Measurements from ENCODE around the gene CD47.

CD47 gene

DNA sequence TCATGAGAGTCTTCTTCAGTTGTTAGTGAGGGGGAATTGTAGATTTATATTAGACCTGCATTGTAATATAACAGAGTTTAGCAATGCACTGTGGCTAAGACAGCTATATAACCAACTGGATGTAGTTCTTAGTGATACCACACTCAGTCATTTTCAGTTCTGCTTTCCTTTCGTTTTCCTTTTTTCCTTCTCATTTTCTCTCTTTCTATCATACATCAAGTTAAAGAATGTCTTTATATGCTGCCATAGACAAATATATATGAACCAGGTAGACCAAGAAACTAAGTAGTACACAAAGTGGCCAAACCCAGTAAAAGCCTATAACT, 43.7 kb upstream of the CD47 start:
- no peaks in the 10 kb centered on the region for H4K20me1 ChIP-seq (ENCODE audit: insufficient read depth, low read length)
- TF ChIP-seq CTCF (IDR thresholded peaks at IDR 0.05; ENCODE audit: borderline replicate concordance, extremely low read depth, low read length, poor library complexity, severe bottlenecking) (no peak), EZH2 (IDR thresholded peaks at IDR 0.05; ENCODE audit: borderline replicate concordance, low read depth, low read length, severe bottlenecking) (no peak)
- no peaks in the 10 kb centered on the region for H3K36me3 ChIP-seq (ENCODE audit: insufficient read depth, low read length)
- no peaks in the 10 kb centered on the region for H3K79me2 ChIP-seq (ENCODE audit: insufficient read depth, low read length)
- H3K4me2 ChIP-seq (ENCODE audit: insufficient read depth, low read length), result no peak overlapping the region
- peaks cover 2% of the 10 kb centered on the region; the same call in 1 of the 2 replicates for H3K4me1 ChIP-seq (ENCODE audit: insufficient read depth, low read length)
- DNase-seq (no peak), ATAC-seq (ENCODE audit: insufficient read depth, low read depth) (no peak)
- no peak overlapping the region for H2AFZ ChIP-seq (ENCODE audit: low read depth, low read length)
- no peaks in the 10 kb centered on the region for H3K27me3 ChIP-seq (ENCODE audit: insufficient read depth, low read length, poor library complexity)
- H3K4me3 ChIP-seq (ENCODE audit: low read depth in 1 of 2, low read length in 2 of 2), result no peak overlapping the region
- H3K9ac ChIP-seq (ENCODE audit: low read depth, low read length), result no peak overlapping the region
- no peak overlapping the region for H3K27ac ChIP-seq (ENCODE audit: low read length)
- H3K9me3 ChIP-seq (ENCODE audit: insufficient read depth, low read length, severe bottlenecking), result no peaks in the 10 kb centered on the region

GRCh38 chr3:108133858-108134554, 43.2 kb upstream of the CD47 start:
- Histone ChIP-seq H3K36me3 (ENCODE audit: insufficient read depth, low read length) (no peaks in the 10 kb centered on the region), H3K27ac (ENCODE audit: low read length) (no peak overlapping the region), H3K79me2 (ENCODE audit: insufficient read depth, low read length) (no peaks in the 10 kb centered on the region), H4K20me1 (ENCODE audit: insufficient read depth, low read length) (no peaks in the 10 kb centered on the region), H3K9ac (ENCODE audit: low read depth, low read length) (no peak overlapping the region), H3K4me2 (ENCODE audit: insufficient read depth, low read length) (no peak overlapping the region), H3K4me3 (ENCODE audit: low read depth in 1 of 2, low read length in 2 of 2) (no peak overlapping the region), H3K9me3 (ENCODE audit: insufficient read depth, low read length, severe bottlenecking) (no peaks in the 10 kb centered on the region), H3K27me3 (ENCODE audit: insufficient read depth, low read length, poor library complexity) (no peaks in the 10 kb centered on the region), H2AFZ (ENCODE audit: low read depth, low read length) (no peak overlapping the region), H3K4me1 (ENCODE audit: insufficient read depth, low read length) (peaks cover 2% of the 10 kb centered on the region; the same call in 1 of the 2 replicates)
- ATAC-seq (ENCODE audit: insufficient read depth, low read depth) (peak; percentile 24; the same call in 1 of the 3 replicates), DNase-seq (no peak)
- TF ChIP-seq EZH2 (IDR thresholded peaks at IDR 0.05; ENCODE audit: borderline replicate concordance, low read depth, low read length, severe bottlenecking) (no peak), CTCF (IDR thresholded peaks at IDR 0.05; ENCODE audit: borderline replicate concordance, extremely low read depth, low read length, poor library complexity, severe bottlenecking) (no peak)

- ATAC-seq (ENCODE audit: insufficient read depth, low read depth), result no peak
- Histone ChIP-seq H3K4me1 (ENCODE audit: insufficient read depth, low read length) (peaks cover 6% of the 10 kb centered on the region; the same call in 1 of the 2 replicates), H3K79me2 (ENCODE audit: insufficient read depth, low read length) (no peaks in the 10 kb centered on the region), H3K9me3 (ENCODE audit: insufficient read depth, low read length, severe bottlenecking) (no peaks in the 10 kb centered on the region), H4K20me1 (ENCODE audit: insufficient read depth, low read length) (no peaks in the 10 kb centered on the region), H3K4me2 (ENCODE audit: insufficient read depth, low read length) (no peak overlapping the region), H3K27me3 (ENCODE audit: insufficient read depth, low read length, poor library complexity) (no peaks in the 10 kb centered on the region), H3K9ac (ENCODE audit: low read depth, low read length) (no peak overlapping the region), H3K4me3 (ENCODE audit: low read depth in 1 of 2, low read length in 2 of 2) (no peak overlapping the region), H3K27ac (ENCODE audit: low read length) (no peak overlapping the region), H3K36me3 (ENCODE audit: insufficient read depth, low read length) (no peaks in the 10 kb centered on the region), H2AFZ (ENCODE audit: low read depth, low read length) (no peak overlapping the region)
- TF ChIP-seq CTCF (IDR thresholded peaks at IDR 0.05; ENCODE audit: borderline replicate concordance, extremely low read depth, low read length, poor library complexity, severe bottlenecking) (no peak), EZH2 (IDR thresholded peaks at IDR 0.05; ENCODE audit: borderline replicate concordance, low read depth, low read length, severe bottlenecking) (no peak)
- no peak for DNase-seq
Measured at GRCh38 chr3:108133048-108133369, 42.2 kb upstream of the CD47 start.

All from DND-41 (cell line).